Activated CD4-positive, alpha-beta T cell treated with anti-CD3 and anti-CD28 coated beads, Interleukin-2, amount 50 U/mL, for 16 hours (primary cell): Measurements from ENCODE around the gene WFDC10A.
"Not testable (repeated sequence)": the region's sequence is repeated elsewhere in the genome, so short reads cannot be mapped to it uniquely, and the experiment has no call there.

Source experiments
- DNase-seq: peaks from one replicate; pipeline ENCODE4 v3.0.0-alpha.2; 2020

WFDC10A gene

DNA sequence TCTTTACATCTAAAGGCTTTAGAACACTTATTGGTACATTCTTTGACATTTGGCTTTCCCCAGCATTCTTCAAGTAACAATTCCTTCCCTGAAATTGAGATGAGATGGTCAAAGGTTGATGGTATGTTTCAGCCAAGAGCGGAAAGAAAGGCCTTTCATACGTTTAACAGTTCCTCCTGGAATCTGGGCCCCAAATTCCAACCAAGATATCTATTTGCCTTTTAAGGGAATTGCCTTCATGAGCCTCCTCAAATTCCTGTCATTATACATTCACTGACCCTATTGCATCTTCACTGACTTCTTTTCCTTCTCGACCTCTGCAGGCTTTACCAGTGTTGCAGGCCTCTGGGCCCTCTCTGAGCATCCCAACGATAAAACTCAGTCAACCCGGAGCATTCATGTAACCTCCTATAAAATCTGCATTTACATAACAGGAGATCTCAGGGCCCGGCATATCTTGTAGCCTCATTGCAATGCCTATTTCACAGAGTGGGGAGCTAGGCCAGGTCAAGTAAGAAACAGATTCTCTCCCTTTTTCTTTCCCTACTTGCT is 19.8 kb downstream of the WFDC10A start:
- DNase-seq = no peak

DNA sequence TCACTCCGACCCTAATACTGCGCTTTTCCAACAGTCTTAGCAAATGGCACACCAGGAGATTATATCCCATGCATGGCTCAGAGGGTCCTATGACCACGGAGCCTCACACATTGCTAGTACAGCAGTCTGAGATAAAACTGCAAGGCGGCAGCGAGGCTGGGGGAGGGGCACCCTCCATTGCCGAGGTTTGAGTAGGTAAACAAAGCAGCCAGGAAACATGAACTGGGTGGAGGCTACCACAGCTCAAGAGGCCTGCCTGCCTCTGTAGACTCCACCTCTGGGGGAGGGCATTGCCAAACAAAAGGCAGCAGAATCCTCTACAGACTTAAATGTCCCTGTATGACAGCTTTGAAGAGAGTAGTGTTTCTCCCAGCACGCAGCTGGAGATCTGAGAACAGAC is 22.2 kb downstream of the WFDC10A start:
- not testable (repeated sequence) for DNase-seq

DNA sequence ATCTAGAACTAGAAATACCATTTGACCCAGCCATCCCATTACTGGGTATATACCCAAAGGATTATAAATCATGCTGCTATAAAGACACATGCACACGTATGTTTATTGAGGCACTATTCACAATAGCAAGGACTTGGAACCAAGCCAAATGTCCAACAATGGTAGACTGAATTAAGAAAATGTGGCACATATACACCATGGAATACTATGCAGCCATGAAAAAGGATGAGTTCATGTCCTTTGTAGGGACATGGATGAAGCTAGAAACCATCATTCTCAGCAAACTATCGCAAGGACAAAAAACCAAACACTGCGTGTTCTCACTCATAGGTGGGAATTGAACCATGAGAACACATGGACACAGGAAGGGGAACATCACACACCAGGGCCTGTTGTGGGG is 27.5 kb downstream of the WFDC10A start:
- not testable (repeated sequence) for DNase-seq

DNA sequence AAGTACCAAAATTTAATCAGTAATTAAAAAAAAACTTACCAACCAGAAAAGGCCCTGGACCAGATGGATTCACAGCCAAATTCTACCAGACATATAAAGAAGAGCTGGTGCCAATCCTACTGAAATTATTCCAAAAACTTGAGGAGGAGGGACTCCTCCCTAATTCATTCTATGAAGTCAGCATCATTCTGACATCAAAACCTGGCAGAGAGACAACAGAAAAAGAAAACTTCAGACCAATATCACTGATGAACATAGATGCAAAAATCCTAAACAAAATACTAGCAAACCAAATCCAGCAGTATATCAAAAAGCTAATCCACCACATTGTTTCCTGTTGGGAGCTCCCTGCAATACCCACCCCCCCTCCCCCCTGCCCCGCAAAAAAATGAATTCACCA is 40.6 kb downstream of the WFDC10A start, which contains the start of gene WFDC11:
Gene WFDC11, minus strand, starts transcription at position 101 of the 400 bp plus-strand sequence. CDS start 19,639 bp downstream, outside the sequence.
- DNase-seq = no peak

DNA sequence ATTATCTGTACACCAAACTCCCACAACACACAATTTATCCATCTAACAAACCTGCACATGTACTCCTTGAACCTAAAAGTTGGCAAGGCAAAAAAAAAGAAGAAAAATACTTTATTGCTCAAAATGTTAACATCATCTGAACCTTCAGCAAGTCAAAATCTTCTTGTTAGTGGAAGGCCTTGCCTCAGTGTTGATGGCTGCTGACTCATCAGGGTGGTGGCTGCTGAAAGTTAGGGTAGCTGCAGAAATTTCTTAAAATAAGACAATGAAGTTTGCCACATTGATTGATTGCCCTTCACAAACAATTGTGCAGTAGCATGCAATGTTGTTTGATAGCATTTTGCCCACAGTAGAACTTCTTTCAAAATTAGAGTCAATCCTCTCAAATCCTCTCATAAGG is 43.2 kb downstream of the WFDC10A start:
- DNase-seq = no peak

DNA sequence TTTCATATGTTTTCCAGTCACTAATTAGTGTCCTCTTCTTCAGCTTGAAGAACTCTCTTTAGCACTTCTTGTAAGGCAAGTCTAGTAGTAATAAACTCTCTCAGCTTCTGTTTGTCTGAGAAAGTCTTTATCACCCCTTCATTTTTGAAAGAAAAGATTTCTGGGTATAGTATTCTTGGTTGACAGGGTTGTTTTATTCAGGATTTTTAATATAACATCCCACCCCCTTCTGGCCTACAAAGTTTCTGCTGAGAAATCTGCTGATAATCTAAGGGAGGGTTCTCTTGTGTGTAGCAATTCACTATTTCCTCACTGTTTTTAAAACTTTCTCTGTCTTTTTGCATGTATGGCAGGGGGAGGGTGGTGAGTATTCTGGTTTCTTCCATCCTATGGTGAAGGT is 50.1 kb downstream of the WFDC10A start:
- no peak for DNase-seq
